NB4 (cell line): ENCODE data around the gene NFATC2.

Experiments used
- POLR2A ChIP-seq: IDR thresholded peaks from 2 replicates; pipeline ENCODE4 v1.6.1; 2011; ENCODE audit warnings: mild to moderate bottlenecking; ENCODE audit not compliant: insufficient read length; ENCODE audit errors: extremely low read depth
- TF ChIP-seq, protein P1 (sequence below): IDR thresholded peaks from one replicate; pipeline ENCODE4 v1.5.1; 2012; ENCODE audit warnings: low read depth, low read length
- TF ChIP-seq, protein P2 (sequence below): IDR thresholded peaks from 2 replicates; pipeline ENCODE4 v1.6.1; 2011; ENCODE audit warnings: low read depth, low read length

DNA sequence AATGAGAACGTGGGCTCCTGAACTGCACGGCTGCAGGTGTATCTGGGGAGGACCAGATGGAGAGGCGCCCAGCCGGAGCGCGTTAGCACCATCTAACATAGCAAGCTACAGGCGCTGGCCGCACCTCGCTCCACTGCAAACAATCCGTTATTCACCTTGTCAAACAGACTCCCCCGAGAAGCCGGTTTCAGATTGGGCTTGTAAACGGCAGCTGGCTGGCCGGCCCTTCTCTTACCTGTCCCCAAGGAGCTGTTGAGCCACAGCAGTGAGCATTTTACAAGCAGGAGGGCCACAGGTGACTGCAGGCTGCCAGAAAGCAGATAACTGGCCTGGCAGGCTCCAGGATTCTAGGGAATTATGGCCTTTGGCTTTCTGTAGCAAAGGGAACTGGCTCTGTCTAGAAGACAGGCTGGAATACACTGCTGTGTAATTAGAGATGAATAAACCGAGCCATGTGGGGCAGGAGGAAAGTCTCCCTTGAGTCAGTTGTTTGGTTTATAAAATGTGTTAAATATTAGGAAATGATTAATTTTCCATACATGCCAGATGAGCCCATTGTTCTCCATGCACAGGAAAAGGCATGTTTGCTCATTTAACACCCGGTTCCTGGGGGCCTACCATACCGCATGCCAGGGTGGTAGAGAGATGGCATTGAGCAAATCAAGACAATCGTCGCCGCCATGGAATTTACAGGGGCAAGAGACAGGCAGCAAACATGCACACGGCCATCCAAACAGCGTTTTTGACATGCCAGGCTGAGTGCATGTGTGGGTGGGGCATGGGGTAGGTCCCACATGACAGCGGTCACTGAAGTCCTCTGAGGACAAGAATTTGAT, 159.3 kb downstream of the NFATC2 start:
- TF ChIP-seq, protein P1, sequence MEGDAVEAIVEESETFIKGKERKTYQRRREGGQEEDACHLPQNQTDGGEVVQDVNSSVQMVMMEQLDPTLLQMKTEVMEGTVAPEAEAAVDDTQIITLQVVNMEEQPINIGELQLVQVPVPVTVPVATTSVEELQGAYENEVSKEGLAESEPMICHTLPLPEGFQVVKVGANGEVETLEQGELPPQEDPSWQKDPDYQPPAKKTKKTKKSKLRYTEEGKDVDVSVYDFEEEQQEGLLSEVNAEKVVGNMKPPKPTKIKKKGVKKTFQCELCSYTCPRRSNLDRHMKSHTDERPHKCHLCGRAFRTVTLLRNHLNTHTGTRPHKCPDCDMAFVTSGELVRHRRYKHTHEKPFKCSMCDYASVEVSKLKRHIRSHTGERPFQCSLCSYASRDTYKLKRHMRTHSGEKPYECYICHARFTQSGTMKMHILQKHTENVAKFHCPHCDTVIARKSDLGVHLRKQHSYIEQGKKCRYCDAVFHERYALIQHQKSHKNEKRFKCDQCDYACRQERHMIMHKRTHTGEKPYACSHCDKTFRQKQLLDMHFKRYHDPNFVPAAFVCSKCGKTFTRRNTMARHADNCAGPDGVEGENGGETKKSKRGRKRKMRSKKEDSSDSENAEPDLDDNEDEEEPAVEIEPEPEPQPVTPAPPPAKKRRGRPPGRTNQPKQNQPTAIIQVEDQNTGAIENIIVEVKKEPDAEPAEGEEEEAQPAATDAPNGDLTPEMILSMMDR = no peak
- TF ChIP-seq POLR2A = no peak
- TF ChIP-seq, protein P2, sequence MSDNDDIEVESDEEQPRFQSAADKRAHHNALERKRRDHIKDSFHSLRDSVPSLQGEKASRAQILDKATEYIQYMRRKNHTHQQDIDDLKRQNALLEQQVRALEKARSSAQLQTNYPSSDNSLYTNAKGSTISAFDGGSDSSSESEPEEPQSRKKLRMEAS = no peak
